HG03139 (cell line): ENCODE results near the gene NUP88.
"Not testable (repeated sequence)": the region's sequence is repeated elsewhere in the genome, so short reads cannot be mapped to it uniquely, and the experiment has no call there.

Experiments used
- ATAC-seq: cut with Tn5 transposase; IDR thresholded peaks from one replicate; pipeline ENCODE4 v1.9.1; 2021; ENCODE audit not compliant: unreplicated experiment

NUP88 gene

DNA sequence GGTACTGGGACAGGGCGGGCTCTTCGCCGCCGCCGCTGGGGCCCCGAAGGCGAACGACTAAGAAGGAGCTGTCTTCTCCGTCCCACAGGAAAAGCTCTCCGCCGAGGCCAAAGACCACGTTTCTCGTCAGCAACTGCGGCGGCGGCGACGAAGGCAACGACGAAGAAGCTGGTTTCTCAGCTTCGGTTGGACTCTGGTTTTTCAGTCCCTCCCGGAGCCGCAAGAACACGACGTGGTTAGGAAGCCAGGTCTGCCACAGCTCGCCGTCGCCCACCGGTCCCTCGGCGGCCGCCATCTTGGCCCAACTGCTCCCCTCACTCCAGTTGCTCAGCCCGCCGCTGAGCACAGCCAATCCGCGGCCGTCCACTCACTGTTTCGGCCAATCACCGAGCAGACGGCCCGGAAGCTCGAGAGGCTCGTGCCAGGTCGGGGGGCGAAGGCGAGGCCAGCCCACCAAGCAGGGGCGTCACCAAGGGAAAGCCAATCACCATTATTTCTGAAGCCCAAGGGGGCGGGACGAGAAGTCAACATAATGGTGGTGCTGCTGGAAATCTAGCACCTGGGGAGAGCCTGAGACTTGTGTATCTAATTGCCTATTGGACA, at the start of gene NUP88:
Gene NUP88, minus strand, starts transcription at position 307 of the 603 bp plus-strand sequence. Its CDS starts 12 bp downstream, at position 295.
- peak; percentile 79 for ATAC-seq

DNA sequence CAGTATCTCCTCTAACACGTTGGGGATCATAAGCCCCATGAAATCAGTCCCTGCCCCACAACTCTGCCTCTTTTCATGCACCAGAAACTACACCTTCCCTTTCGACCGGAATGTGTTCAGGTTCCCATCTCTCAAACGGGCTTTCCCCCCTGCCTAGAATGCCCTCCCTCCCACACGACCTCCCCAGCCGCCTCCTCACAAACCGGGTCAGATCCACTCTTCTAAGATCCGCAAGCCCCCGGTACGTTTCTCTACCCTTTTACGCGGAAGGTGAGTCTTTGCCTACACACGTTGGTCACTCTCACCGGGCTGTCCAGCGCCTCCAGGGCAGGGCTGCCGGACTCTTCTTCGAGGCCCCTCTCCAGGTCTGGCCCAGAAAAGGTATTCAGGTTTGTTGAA, 48.6 kb upstream of the NUP88 start:
- ATAC-seq: peak; percentile 12

DNA sequence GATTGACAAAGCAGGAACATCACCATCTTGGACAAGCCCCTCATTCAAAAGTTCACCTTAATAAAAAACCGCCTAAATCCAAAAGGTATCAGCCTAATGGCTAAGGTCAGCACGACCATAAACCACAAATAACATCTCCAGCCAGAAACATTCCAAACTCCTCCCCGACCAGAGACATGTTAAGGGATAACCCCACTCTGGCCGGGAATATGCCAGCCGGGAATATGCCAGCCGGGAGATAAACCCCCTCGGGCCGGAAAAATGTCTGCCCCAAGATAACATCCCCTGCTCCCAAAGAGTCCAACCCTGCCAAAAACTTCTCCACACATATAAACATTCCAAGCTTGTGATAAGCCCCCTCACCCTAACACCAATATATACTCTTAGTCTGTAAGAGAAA, 48.0 kb upstream of the NUP88 start:
- ATAC-seq: no peak

DNA sequence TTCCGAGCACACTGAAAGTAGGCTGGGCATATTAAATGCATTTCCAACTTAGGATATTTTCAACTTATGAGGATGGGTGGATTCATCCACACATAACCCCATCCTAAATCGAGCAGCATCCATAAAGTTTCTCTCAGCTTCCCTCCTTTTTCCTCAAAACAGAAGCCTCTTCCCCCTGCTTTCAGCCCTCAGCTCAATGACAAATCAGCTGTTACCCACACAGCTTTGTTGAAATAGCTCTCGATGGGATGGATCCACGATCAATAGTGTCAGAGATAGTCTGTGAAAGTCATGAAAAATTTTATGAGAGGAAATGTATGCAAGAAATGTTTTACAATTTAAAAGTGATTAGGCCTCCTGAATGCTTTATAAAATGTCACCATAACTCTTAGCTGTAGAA, 46.8 kb upstream of the NUP88 start:
- ATAC-seq: no peak

DNA sequence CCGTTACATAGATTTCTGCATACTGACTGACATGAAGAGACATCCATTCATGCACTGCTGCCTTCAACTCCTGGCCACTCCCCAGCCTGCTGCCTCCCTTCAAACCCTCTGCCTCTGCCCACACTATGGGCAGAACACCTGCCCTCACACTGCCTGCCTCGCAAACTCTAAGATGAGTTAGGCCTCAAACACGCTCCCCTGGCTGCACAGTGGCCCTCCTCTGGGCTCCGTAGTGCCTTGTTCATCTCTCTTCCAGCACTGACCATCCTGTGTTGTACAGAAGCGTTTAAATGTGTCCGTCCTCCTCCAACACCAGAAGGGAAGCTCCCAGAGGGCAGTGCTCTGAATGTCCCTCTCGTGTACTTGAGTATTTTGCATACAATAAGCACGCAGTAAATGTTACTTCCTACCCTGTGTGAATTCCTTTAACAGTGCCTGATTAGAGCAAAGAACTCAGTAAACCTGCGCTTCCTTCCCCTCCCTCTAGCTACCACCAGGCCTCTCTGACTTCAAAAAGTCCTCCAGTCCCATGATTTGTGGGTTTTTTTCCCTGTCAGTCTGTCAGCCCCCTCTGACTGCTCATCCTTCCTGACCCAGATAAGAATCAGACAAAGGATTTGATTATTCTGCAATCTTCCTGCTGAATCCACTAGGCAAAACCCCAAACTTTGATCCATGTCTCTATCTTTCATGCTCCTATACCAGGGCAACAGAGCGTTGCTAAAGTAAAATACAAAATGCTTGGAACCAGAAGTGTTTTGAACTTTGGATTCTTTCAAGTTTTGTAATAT, 45.5 kb upstream of the NUP88 start:
- no peak for ATAC-seq

DNA sequence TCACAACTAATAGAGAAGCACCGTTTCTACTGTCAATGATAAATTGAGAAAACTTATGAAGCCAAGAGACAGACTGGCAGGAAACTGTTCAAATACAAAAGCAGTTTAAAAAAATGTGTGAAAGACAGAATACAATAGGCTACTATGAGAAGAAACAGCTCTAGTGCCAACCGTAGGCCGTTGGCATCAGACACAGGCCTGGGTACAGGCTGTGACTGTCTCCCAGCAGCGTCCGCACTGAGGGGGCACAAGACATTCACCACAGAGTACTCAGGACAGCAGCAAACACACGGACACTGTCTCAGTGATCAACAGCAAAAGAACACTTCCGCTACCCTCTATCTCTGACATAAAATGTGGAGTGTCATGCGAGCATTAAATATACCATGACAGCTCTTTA, 27.3 kb upstream of the NUP88 start:
- no peak for ATAC-seq

DNA sequence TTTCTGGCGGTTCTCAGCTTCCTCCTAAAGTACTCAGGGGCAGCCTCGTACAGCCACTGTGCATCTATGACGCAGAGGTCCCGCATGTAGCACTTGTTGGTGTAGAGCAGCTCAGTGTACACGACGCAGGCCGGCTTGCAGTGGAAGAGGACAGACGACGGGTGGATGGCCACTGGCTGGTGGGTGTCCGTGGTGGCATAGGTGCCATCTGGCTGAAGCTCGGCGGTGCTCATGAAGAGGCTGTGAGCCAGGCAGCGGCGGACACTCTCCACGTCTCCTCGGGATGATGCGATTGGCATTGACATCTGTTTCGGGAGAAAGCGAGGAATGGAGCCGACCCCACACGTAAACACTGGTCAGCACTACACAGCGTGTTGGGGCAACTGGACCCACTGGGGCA, 24.7 kb upstream of the NUP88 start:
- no peak for ATAC-seq

DNA sequence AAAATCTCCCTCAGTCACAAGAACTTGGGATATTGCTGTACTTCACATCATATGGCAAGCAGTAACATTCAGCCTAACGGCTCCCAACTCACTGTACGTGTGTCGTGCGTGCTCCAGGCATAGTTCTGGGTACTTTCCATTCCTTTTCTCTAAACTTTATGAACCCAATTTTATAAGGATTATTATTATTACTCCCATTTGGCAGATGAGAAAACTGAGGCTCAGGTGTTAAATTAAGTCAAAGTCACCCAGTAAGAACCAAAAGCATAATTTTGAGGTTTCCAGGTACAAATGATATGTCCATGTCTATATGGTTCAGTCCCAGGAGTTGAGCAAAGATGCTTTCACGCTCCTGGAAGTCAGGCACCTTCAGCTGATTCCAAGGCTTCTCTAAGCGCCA, 24.3 kb upstream of the NUP88 start:
- no peak for ATAC-seq

DNA sequence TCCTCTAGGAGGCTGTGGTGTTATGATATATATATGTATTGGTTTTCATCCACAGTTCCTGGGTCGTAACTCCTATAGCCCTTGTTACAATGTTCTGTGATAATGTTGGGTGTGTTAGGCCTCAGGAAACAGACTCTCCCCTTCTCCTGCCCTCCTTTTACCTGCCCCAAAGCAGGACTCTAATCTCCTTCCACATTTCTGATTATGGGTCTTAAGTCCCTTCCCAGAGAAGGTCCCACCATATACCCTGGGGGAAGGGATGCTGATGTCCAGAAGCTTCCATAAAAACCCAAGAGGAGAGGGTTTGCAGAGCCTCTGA, 19.9 kb upstream of the NUP88 start:
- ATAC-seq: peak; percentile 11

DNA sequence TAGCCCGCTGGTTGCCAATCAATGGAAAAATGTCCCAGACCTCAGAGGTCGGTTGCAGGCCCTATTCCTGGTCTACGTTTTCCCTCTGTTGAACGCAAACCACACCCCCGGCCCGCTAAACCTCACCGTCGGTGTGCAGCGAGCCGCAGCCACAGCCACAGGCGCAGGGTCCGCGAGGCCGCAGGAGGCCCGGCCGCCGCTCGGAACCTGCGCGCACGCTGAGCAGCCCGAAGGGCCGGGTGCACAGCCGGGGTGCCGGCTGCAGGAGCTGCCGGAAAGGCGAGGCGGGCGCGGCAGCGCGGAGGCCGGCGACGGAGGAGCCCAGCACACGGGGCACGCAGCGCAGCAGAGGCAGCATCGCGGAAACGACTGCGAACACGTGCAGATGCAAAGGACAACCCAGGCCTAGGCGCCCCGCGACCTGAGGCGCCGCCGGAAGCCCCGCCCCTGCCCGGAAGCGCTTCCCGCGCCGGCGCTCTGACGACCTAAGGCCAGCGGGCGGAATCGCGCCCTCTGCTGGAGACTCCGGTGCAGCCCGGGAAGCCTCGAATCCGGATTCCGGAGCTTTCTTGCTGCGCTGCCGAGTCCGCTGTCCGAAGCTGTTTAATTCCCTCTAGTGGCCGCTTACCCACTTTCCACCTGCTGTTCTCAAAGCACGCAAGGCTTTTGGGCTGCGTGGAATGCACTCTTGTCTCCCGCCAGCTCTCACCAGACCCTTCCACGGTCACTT, 19.4 kb upstream of the NUP88 start, which contains the start of gene C1QBP:
Gene C1QBP, minus strand, starts transcription at position 440 of the 730 bp plus-strand sequence. Its CDS starts 82 bp downstream, at position 358.
- ATAC-seq: peak; percentile 78

DNA sequence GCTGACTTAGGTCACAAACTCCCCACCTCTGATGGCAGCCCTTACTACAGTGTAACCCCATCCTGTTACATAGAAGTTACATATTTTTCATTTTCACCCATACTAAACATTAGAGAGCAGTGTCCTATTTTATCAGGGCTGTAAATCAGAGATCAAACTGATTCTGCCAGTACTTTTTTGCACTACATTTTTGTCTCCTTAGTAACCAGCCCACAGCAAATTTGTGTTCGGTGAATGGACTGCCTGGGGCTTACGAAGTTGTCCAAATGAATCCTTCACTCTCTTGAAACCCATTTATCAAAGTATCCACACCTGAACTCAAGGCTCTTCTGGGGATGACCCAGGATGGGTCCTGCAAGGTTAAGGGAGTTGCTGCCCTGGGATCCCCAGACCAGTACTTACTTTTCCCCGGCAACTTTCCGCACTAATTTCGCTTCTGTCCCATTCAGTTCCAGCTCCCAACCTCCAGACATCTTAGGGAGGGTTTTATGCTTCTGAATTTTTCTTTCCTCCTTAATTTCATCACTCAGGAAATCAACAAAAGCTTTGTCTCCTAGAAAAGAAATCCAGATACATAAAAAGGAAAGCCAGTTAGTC, 18.4 kb upstream of the NUP88 start:
- ATAC-seq: no peak

DNA sequence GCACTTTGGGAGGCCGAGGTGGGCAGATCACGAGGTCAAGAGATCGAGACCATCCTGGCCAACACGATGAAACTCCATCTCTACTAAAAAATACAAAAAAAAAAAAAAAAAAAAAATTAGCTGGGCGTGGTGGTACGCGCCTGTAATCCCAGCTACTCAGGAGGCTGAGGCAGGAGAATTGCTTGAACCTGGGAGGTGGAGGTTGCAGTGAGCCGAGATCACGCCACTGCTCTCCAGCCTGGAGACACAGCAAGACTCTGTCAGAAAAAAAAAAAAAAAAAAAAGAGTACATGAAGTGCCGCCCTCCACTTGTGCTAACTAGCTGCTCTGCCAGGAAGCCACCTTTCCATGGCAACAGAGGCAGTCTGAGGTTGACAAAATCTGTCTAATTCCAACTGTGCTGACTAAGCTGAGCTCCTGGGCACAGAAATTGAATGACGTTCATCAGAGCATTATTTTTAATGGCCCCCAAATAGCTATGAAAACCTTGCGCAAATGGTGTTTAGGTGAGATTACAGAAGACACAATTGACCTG, 16.4 kb upstream of the NUP88 start:
- ATAC-seq: not testable (repeated sequence)

DNA sequence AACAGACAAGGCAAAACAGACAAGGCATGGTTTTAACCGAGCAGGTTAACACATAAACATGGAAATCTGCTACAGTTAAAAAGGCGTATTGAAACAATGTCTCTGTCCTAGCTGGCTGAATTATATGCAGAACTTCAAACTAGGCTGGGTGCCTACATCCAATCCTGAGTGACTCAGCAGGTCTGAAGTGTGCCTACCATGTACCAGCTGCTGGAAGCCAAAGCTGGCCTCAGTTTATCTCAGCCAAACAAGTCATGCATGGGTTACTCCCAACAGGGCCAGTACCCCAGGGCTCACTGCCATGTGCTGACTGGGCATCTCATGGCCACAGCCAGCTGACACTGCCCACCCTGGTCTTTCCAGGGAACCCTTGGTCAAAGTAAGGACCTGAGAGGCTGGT, 15.5 kb upstream of the NUP88 start:
- no peak for ATAC-seq

DNA sequence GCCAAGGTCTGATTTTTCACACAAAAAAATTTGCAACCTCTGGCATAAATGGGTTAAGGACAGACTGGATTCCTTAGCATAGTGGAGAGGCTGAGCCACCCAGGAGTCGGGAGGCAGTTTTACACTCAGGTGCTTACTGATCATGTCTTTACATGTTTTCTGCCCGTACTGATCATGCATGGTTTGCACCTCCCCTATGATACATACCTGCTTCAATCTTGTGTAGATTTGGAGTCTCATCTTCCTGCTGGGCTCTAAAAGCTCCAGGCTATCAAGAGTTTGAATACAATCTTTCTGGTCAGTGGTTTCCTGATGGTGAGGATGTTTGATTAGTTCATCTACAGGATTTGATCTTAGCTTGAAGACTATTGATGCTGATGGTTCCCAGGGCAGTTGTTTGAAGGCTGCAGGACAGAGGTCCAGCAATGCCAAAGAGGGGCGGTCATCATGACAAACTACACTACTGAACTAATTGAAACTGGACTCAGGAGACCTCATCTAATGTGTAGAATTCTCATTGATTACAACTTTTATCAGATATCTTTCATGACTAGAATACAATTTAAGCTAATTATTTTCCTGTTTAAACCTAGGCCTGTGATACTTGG, 12.6 kb upstream of the NUP88 start:
- no peak for ATAC-seq

DNA sequence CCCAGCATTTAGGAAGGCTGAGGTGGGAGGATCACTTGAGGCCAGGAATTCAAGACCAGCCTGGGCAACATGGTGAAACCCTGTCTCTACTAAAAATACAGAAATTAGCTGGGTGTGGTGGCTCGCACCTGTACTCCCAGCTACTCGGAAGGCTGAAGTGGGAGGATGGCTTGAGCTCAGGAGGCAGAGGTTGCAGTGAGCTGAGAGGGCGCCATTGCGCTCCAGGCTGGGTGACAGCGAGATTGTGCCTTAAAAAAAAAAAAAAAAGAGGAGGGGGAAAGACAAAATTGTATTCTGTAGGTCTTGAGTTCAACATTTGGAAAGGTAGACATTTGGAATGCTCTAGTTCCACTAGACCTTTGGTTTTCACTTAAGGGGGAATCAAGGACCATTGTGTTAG, 11.8 kb upstream of the NUP88 start:
- ATAC-seq: not testable (repeated sequence)

DNA sequence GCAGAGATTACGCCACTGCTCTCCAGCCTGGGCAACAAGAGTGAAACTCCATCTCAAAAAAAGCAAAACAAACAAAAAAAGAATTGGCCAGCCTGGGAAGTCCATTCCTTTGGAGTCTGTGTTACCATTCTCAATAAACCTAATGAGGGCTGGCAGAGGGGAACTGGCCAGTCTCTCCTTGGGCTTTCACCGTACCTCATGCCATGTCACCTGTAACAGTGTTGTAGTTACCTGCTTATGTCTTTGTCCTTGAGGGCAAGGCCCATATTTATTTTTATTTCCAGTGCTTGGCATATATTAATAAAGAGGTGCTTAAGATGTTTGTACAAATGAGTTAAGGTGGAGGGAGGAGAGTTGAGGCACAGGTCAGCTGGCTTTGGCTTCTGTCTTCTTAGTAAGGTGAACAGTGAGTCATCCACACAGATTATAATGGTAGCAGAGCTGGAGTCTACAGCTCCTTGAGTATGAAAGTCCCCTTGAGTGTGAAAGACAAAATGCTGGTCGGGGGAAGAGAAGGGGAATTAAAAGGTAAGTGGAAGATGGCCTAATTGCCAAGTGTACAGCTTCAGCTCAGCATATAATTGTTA, 11.0 kb upstream of the NUP88 start:
- no peak for ATAC-seq

DNA sequence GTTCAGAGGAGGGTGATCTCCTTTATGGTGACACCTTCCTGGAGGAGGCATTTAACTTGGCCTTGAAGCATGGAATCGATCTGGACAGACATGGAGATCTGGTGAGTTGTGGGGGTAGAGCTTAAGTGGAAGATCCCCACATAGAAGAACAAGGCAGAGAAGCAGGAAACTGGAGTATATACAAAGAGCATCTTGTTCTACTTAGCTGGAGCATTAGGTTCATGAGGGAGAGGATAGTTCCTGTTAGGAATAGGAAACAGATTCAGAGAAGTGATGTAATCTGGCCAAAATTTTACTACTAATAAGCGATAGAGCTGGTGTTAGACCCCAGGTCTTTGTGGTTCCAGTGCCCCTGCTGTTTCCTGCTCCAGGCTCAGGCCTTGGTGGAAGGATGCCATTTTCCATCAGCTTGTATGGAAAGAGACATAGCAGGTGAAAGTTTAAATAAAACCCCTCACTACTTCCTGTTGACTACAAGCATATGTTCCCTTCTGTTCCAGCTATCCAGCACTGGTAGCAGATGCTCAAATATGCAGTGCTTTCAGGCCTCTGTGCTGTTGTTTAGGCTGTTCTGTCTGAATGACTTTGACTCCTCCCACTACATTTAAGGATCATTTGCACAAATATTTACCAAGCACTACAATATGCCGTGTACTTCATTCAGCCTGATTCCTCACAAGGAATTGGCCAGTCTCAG, 9.9 kb upstream of the NUP88 start:
- ATAC-seq: no peak

DNA sequence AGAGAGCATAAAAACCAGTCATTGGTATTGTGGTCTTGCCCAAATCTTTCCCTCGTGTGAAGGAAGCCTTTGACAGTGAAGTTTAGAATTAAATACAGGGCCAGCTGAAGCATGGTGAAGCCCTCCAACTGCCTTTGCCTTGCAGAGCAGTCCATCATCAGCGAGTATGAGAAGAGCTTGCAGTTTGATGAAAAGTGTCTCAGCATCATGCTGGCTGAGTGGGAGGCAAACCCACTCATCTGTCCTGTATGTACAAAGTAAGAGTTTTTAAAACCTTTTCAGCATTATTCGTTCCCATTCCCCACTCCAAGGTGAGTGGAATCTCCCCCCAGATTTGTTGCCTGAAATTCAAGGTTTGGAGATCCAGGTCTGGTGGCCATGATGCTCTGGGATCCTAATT, 6.4 kb upstream of the NUP88 start:
- ATAC-seq: no peak

DNA sequence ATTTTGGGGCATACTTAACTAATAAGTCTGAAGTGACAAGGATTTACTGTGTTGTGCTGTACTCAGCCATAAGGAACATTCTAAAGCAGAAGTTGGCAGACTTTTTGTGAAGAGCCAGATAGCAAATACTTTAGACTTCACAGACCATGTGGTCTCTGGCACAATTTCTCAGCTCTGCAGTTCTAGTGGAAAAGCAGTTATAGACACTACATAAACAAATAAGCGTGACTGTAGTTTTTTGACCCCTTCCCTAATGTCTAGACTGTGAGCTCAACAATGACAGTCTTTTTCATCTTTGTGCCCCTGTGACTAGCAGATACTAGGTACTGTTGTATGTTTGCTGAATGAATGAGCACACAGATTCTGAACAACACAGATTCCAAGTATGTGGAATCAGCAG, 5.4 kb upstream of the NUP88 start:
- ATAC-seq: no peak

DNA sequence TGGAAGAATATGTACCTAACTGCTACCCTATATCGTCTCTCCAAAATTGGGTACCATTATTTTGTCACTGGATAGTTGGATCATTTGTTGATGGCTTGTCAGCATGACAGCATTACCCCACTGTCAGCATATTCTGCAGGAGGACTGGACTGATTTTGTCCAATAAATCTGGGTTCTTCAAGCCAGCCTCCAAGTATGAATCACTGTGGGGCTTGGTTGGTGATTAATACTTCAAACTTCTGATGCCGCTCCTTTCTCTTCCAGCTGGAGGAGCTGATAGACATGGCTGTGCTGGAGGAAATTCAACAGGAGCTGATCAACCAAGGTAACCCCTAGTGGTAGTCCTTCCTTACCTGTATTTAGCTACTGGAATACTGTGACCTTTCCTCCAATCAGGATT, 3.0 kb upstream of the NUP88 start:
- no peak for ATAC-seq
